NCI-H128 (cell line): ENCODE measurements around the gene ALDH1B1.

ENCODE experiments used
- DNase-seq: peaks from one replicate; lab custom pipeline; 2025; ENCODE audit not compliant: unreplicated experiment; lab: John Stamatoyannopoulos, UW

ALDH1B1 gene

GRCh38 chr9:38437193-38437823, 44.8 kb downstream of the ALDH1B1 start:
- no peak for DNase-seq

DNA sequence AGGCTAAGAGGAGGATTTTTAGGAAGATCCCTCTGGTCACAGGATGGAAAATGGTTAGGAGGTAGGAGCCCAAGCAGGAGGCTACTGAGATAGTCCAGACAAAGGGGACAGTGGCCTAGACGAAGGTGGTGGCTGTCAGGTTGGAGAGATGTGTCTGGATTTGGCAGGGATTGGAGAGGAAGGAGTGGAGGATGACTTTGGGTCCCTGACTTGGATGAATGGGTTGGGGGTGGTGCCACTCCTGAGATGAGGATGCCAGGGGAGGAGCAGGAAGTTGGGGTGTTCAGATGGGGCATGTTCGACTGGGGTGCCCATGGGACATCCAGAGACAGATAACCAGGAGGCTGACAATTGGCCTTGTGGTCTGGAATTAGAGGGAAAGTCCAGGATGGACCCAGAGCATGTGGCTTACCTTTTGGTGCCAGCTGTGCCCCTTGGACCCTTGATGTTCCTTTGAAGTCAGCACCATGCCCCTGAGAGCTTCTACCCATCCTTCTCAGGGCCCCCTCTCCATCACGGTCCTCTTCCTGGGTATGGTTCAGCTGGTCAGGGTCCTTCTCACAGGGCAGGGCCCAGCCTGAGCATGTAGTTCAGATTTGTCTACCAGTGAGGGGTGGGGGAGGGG, 46.9 kb downstream of the ALDH1B1 start:
- DNase-seq = no peak

- no peak for DNase-seq
Measured at GRCh38 chr9:38439916-38440301, 47.4 kb downstream of the ALDH1B1 start.

- no peak for DNase-seq
Measured at GRCh38 chr9:38440516-38440915, 48.0 kb downstream of the ALDH1B1 start.

DNA sequence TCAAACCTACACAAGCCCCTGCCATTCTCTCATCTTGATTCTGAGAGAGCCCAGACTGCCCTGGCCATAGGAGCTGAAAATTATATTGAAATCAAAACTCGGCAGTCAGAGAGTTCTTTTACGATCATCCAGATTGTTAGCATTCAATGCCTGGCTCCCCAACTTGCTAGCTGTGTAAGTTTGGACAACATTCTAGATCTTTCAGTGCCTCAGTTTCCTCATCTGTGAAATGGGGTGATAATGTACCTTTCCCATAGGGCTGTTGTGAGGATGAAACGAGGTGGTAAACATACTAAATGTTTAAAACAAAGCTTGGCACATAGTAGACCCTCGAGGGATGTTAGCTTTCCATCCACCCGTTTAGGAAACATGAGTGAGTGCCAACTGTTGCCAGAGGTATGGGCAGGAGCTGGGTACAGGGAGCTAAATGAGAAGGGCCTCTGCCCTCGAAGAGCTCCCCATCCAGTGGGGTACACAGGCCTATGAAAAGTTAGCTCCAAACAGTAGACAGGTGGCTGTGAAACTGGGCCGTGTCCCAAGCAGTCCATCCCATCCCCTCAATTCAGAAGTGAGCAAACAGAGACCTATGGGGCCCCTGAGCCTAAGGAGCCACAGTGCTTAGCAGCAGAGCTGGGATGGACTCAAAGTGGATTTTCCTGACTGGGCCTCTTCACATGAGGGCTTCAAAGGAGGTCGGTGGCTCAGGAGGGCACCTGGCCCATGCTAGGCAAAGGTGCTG, 49.0 kb downstream of the ALDH1B1 start:
- no peak for DNase-seq

DNA sequence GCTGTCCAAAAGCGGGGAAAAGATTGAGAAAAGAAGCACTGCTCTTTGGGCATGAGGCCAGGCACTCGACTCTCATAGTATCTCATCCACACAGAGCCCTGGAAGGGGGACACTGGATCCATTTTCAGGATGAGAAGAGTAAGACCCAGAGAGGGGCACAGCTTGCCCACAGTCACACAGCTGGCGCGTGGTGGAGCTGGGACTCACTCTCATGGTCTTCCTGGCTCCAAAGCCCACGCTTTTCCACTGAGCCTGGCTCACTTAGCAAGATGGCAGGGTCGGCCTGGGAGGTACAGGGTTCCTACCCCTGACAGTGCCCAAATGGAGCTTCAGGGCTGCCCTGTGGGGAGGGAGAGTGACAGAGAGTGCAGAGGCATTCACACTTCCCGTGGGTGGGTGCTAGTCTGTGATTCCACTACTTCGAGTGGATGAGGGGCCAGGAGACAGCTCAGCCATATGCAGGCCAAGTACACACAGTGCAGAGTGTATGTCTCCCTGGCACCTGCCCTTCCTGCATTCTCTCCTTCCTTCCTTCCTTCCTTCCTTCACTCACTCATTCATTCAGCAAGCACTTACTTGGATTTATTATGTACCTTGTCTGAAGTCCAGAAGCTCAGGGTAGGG, 50.1 kb downstream of the ALDH1B1 start:
- no peak for DNase-seq

GRCh38 chr9:38443181-38443580, 50.7 kb downstream of the ALDH1B1 start:
- no peak for DNase-seq

DNA sequence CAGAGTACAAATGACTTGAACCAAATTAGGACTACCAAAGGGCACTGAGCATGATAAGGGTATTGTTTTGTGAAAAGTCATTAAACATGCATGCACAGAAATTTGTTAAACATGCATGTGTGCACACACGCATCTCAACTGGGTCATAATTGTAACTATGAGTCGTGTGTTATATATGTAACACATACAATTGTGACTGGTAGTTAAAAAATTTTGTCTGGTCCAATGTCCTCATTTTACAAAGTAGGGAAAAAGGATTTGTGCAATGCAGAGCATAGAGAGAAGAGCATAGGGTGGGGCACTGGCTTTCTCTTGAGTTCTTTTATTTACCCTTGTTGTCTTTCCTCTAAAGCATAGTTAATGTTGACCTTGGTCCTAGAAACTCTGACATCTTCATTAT, 51.1 kb downstream of the ALDH1B1 start:
- no peak for DNase-seq

- no peak for DNase-seq
Measured at GRCh38 chr9:38445154-38446043, 52.9 kb downstream of the ALDH1B1 start.

- no peak for DNase-seq
Measured at GRCh38 chr9:38447703-38448102, 55.2 kb downstream of the ALDH1B1 start.
